Hepatocyte (in vitro differentiated cells): ENCODE measurements around the gene SAMD3. TPM values are rescaled to one million over a fixed set of nuclear protein-coding genes. Genes with fewer than 3 reads are reported as not detected.

Source experiments
- DNase-seq: peaks from one replicate; pipeline ENCODE4 v3.0.0-alpha.2; 2016; ENCODE audit warnings: low spot score
- H2AFZ ChIP-seq: fragments of 200-600 bp; sonication (generic); 2 replicates; pipeline ENCODE4 v1.6.0; 2016; ENCODE audit warnings: antibody characterized with exemption, mild to moderate bottlenecking
- H3K27ac ChIP-seq: fragments of 200-600 bp; sonication (generic); 2 replicates; pipeline ENCODE4 v1.5.1; 2016; ENCODE audit warnings: mild to moderate bottlenecking
- H3K27me3 ChIP-seq: fragments of 200-600 bp; sonication (generic); 2 replicates; pipeline ENCODE4 v1.6.1; 2016
- H3K36me3 ChIP-seq: fragments of 200-600 bp; sonication (generic); replicated peaks from 2 replicates; pipeline ENCODE4 v1.5.1; 2016; ENCODE audit warnings: low read depth; ENCODE audit not compliant: insufficient read depth
- H3K4me1 ChIP-seq: fragments of 200-600 bp; sonication (generic); 2 replicates; pipeline ENCODE4 v1.5.1; 2016; ENCODE audit warnings: mild to moderate bottlenecking, moderate library complexity; ENCODE audit not compliant: insufficient read depth
- H3K4me2 ChIP-seq: fragments of 200-600 bp; sonication (generic); 2 replicates; pipeline ENCODE4 v1.6.0; 2016
- H3K4me3 ChIP-seq: fragments of 200-600 bp; sonication (generic); 2 replicates; pipeline ENCODE4 v1.5.1; 2016; ENCODE audit warnings: mild to moderate bottlenecking
- H3K79me2 ChIP-seq: fragments of 200-600 bp; sonication (generic); 2 replicates; pipeline ENCODE4 v1.6.0; 2017; ENCODE audit warnings: mild to moderate bottlenecking
- H3K9me2 ChIP-seq: fragments of 200-600 bp; sonication (generic); replicated peaks from 2 replicates; pipeline ENCODE4 v1.6.0; 2017; ENCODE audit warnings: mild to moderate bottlenecking; ENCODE audit not compliant: insufficient read depth
- H3K9me3 ChIP-seq: fragments of 200-600 bp; sonication (generic); 2 replicates; pipeline ENCODE4 v1.5.1; 2016; ENCODE audit warnings: low read depth, mild to moderate bottlenecking
- H4K20me1 ChIP-seq: fragments of 200-600 bp; sonication (generic); 2 replicates; pipeline ENCODE4 v1.6.0; 2016; ENCODE audit warnings: mild to moderate bottlenecking; ENCODE audit not compliant: insufficient read depth, poor library complexity, severe bottlenecking
- CTCF ChIP-seq: fragments of 200-600 bp; sonication (generic); IDR thresholded peaks from 2 replicates; pipeline ENCODE4 v1.5.1; 2016; ENCODE audit warnings: antibody characterized with exemption, mild to moderate bottlenecking; ENCODE audit not compliant: poor library complexity
- EZH2 ChIP-seq: fragments of 200-600 bp; sonication (generic); IDR thresholded peaks from 2 replicates; pipeline ENCODE4 v1.6.1; 2016; ENCODE audit warnings: antibody characterized with exemption, mild to moderate bottlenecking, borderline replicate concordance
- EZH2phosphoT487 ChIP-seq: fragments of 200-600 bp; sonication (generic); IDR thresholded peaks from one replicate; pipeline ENCODE4 v1.6.1; 2018; ENCODE audit warnings: antibody characterized with exemption, mild to moderate bottlenecking, low read depth, moderate library complexity; ENCODE audit not compliant: unreplicated experiment, severe bottlenecking
- WGBS: methylation state at CpG from one replicate; pipeline ENCODE4 v1.1.6; 2016; ENCODE audit warnings: low lambda C conversion rate; ENCODE audit errors: missing lambda C conversion rate; 5-methylcytosine and 5-hydroxymethylcytosine counted together
- polyA plus RNA-seq: library from polyadenylated mRNA; unstranded; fragments of >200 nt; fragmentation: Nextera tagmentation; extraction: Ambion mirVana; gene quantifications from 2 replicates; pipeline ENCODE4 v1.2.1, GENCODE V29; 2016
- total RNA-seq: library from RNA; depleted of rRNA; stranded (reverse); fragments of >200 nt; gene quantifications from 2 replicates; pipeline ENCODE4 v1.2.3, GENCODE V29; 2014

SAMD3 gene
- total and polyA plus RNA-seq, 2 experiments from 2014 or later = 0.81 to 2.2 TPM

GRCh38 chr6:130161683-130162404 lies 60.9 kb downstream of the SAMD3 start:
- no peak overlapping the region for H2AFZ ChIP-seq
- H3K4me3 ChIP-seq = no peak overlapping the region
- no peak for DNase-seq
- H3K4me2 ChIP-seq = no peak overlapping the region
- peak overlapping the region; percentile 5 for H3K27ac ChIP-seq
- no peaks in the 10 kb centered on the region for H3K27me3 ChIP-seq
- WGBS = 70% methylated on average over 6 of the region's 6 CpGs
- H3K4me1 ChIP-seq = no peaks in the 10 kb centered on the region
- no peak for TF ChIP-seq EZH2phosphoT487
- TF ChIP-seq EZH2 = no peak
- no peak for TF ChIP-seq CTCF
- no peaks in the 10 kb centered on the region for H3K79me2 ChIP-seq
- no peaks in the 10 kb centered on the region for H3K9me2 ChIP-seq
- H3K36me3 ChIP-seq = no peaks in the 10 kb centered on the region
- H3K9me3 ChIP-seq = no peaks in the 10 kb centered on the region
- no peaks in the 10 kb centered on the region for H4K20me1 ChIP-seq

- no peak overlapping the region for H3K4me3 ChIP-seq
- no peak overlapping the region for H2AFZ ChIP-seq
- no peaks in the 10 kb centered on the region for H4K20me1 ChIP-seq
- H3K36me3 ChIP-seq = no peaks in the 10 kb centered on the region
- H3K9me3 ChIP-seq = no peaks in the 10 kb centered on the region
- H3K9me2 ChIP-seq = no peaks in the 10 kb centered on the region
- DNase-seq = no peak
- WGBS = 84% methylated on average over 3 of the region's 3 CpGs
- H3K27me3 ChIP-seq = no peaks in the 10 kb centered on the region
- TF ChIP-seq EZH2phosphoT487 (no peak), EZH2 (no peak), CTCF (no peak)
- H3K27ac ChIP-seq = no peak overlapping the region
- no peaks in the 10 kb centered on the region for H3K79me2 ChIP-seq
- no peak overlapping the region for H3K4me2 ChIP-seq
- no peaks in the 10 kb centered on the region for H3K4me1 ChIP-seq
Measured at GRCh38 chr6:130159956-130160355, 62.8 kb downstream of the SAMD3 start.

GRCh38 chr6:130158548-130158947 lies 64.2 kb downstream of the SAMD3 start:
- H3K4me2 ChIP-seq = no peak overlapping the region
- no peaks in the 10 kb centered on the region for H3K9me2 ChIP-seq
- no peaks in the 10 kb centered on the region for H4K20me1 ChIP-seq
- TF ChIP-seq CTCF (no peak), EZH2 (no peak), EZH2phosphoT487 (no peak)
- no peak overlapping the region for H2AFZ ChIP-seq
- 96% methylated on average over 4 of the region's 4 CpGs for WGBS
- no peaks in the 10 kb centered on the region for H3K27me3 ChIP-seq
- no peaks in the 10 kb centered on the region for H3K9me3 ChIP-seq
- no peaks in the 10 kb centered on the region for H3K4me1 ChIP-seq
- H3K79me2 ChIP-seq = no peaks in the 10 kb centered on the region
- no peak overlapping the region for H3K4me3 ChIP-seq
- no peak overlapping the region for H3K27ac ChIP-seq
- DNase-seq = no peak
- H3K36me3 ChIP-seq = no peaks in the 10 kb centered on the region
